ENCODE results near the gene CAMK1D.

- TF ChIP-seq CTCF (IDR thresholded peaks at IDR 0.05) (no peak), POLR2A (IDR thresholded peaks at IDR 0.05) (no peak)
Observed at GRCh38 chr10:12535656-12536055, 186.3 kb downstream of the CAMK1D start.
